Pancreas (tissue), 10 donors: Measurements from ENCODE around the gene MBD4. TPM values are rescaled to one million over a fixed set of nuclear protein-coding genes. Genes with fewer than 3 reads are reported as not detected.

Source experiments
- ATAC-seq, 4 donors: fragments of 200-7000 bp; cut with Tn5 transposase; one replicate each; pipeline versions ENCODE4 v1.8.0 to v1.9.1; 2020; ENCODE audit warnings: mild to moderate bottlenecking in 4 of 4, moderate library complexity in 4 of 4
- DNase-seq, 6 donors: peaks; one replicate each; pipeline ENCODE4 v3.0.0-alpha.2; 2020
- FAIRE-seq: peaks from 2 replicates; lab custom pipeline; 2012; peaks lifted over from hg19 to GRCh38; lab: Jason Lieb, UNC
- H3K27ac ChIP-seq, 4 donors: fragments of 200-600 bp; sonication (generic); 1 replicate in 3 of 4; 2 replicates in 1 of 4; pipeline versions ENCODE4 v1.5.0 to v1.8.0; 2020
- H3K27me3 ChIP-seq, 4 donors: fragments of 200-600 bp; one replicate each; pipeline ENCODE4 v1.8.0; 2021
- H3K36me3 ChIP-seq, 3 donors: fragments of 200-600 bp; sonication (generic) in 1 of 3; one replicate each; pipeline versions ENCODE4 v1.5.0 to v1.8.0; 2020 to 2021
- H3K4me1 ChIP-seq, 3 donors: fragments of 200-600 bp; one replicate each; pipeline ENCODE4 v1.8.0; 2021
- H3K4me3 ChIP-seq, 4 donors: fragments of 200-600 bp; sonication (generic) in 2 of 4; one replicate each; pipeline versions ENCODE4 v1.5.0 to v1.8.0; 2020 to 2021
- H3K9me3 ChIP-seq, 4 donors: fragments of 200-600 bp; one replicate each; pipeline ENCODE4 v1.8.0; 2021
- CTCF ChIP-seq, 4 donors: fragments of 200-600 bp; sonication (generic) in 3 of 4; IDR thresholded peaks; one replicate each; pipeline versions ENCODE4 v1.5.0 to v1.8.0; 2021; ENCODE audit warnings: antibody characterized with exemption in 4 of 4
- WGBS, 2 donors: extraction: QIAGEN DNeasy Blood & Tissue Kit; methylation state at CpG; one replicate each; pipeline ENCODE4 v1.1.7; 2013; 5-methylcytosine and 5-hydroxymethylcytosine counted together
- intact Hi-C, 3 donors: fragments of 100-400 bp; cut with DNase I; formaldehyde crosslinking; loops; one replicate each; pipeline versions ENCODE4 v1.11.1 to v1.14.2; 2022
- polyA plus RNA-seq, 2 donors: library from polyadenylated mRNA; stranded (reverse); fragments of 200-250 nt; gene quantifications; one replicate each; pipeline ENCODE4 v1.2.3, GENCODE V29; 2013
- total RNA-seq, 6 donors: library from RNA; stranded (reverse); fragmentation: NEBNext Ultra II Directional in 4 of 6; extraction: Animal tissue kit (Norgen Biotek cat#: 25700) in 4 of 6; gene quantifications; one replicate each; pipeline versions ENCODE4 v1.2.1 to v1.2.4, GENCODE V29; 2021 to 2023
- donor health status: healthy with polysubstance abuse.
- donor health status: DM: no; HTN: no; CAD: no; lungs with moderate emphysema.
- donor health status: DM: no; HTN: no; CAD: no.
- donor health status: control.
- donor health status: control.
- donor health status: Bipolar disorder and iron deficiency.
- donor health status: DM: yes; HTN: yes; CAD: no.
- donor health status: DM: no; HTN: no; CAD: no.
- donor health status: DM: no; HTN: no; CAD: no.
- donor health status: DM: yes; HTN: yes; CAD: no.

Gene MBD4
- total and polyA plus RNA-seq, 8 donors, result 8.4 to 19.7 (median 15.0) TPM

GRCh38 chr3:129409541-129409940 is 30.2 kb downstream of the MBD4 start:
- H3K27ac ChIP-seq, result no peak overlapping the region
- intact Hi-C loops, result no loop called here
- ATAC-seq (peak in 1 of 4 donors; percentile 42), DNase-seq (no peak), FAIRE-seq (no peak)
- TF ChIP-seq CTCF (IDR thresholded peaks at IDR 0.05), result no peak
- no peaks in the 10 kb centered on the region for H3K4me1 ChIP-seq
- 43 to 49% methylated on average over 2 of the region's 2 CpGs for WGBS, 2 donors
- no peaks in the 10 kb centered on the region for H3K36me3 ChIP-seq
- no peaks in the 10 kb centered on the region for H3K27me3 ChIP-seq
- H3K4me3 ChIP-seq, result no peak overlapping the region
- no peaks in the 10 kb centered on the region for H3K9me3 ChIP-seq

GRCh38 chr3:129404610-129405009 is 35.1 kb downstream of the MBD4 start:
- 71 to 82% methylated on average over 5 of the region's 5 CpGs for WGBS, 2 donors
- DNase-seq, result no peak
- no peak for TF ChIP-seq CTCF (IDR thresholded peaks at IDR 0.05)
- Histone ChIP-seq H3K27ac (no peak overlapping the region), H3K36me3 (no peaks in the 10 kb centered on the region), H3K27me3 (no peaks in the 10 kb centered on the region), H3K4me3 (no peak overlapping the region), H3K9me3 (no peaks in the 10 kb centered on the region), H3K4me1 (no peaks in the 10 kb centered on the region)
- no peak for ATAC-seq
- FAIRE-seq, result no peak
- intact Hi-C loops, result no loop called here

- WGBS, 2 donors, result 73 to 78% methylated on average over 8 of the region's 8 CpGs
Observed at GRCh38 chr3:129404130-129404529, 35.6 kb downstream of the MBD4 start.

GRCh38 chr3:129403450-129403849 is 36.3 kb downstream of the MBD4 start:
- intact Hi-C loops, result no loop called here

More at GRCh38 chr3:129404130-129404529, 35.6 kb downstream of the MBD4 start:
- no peaks in the 10 kb centered on the region for H3K9me3 ChIP-seq
- intact Hi-C loops, result no loop called here
- no peak overlapping the region for H3K27ac ChIP-seq
- DNase-seq, result no peak
- no peak for ATAC-seq
- H3K4me3 ChIP-seq, result no peak overlapping the region
- no peak for FAIRE-seq
- no peaks in the 10 kb centered on the region for H3K27me3 ChIP-seq
- no peaks in the 10 kb centered on the region for H3K4me1 ChIP-seq
- TF ChIP-seq CTCF (IDR thresholded peaks at IDR 0.05), result no peak
- no peaks in the 10 kb centered on the region for H3K36me3 ChIP-seq

More at GRCh38 chr3:129403450-129403849, 36.3 kb downstream of the MBD4 start:
- ATAC-seq, result no peak
- Histone ChIP-seq H3K9me3 (no peaks in the 10 kb centered on the region), H3K36me3 (no peaks in the 10 kb centered on the region), H3K27me3 (no peaks in the 10 kb centered on the region), H3K4me1 (peaks cover 0 to under 1% (median 0%) of the 10 kb centered on the region in 3 donors), H3K4me3 (no peak overlapping the region), H3K27ac (no peak overlapping the region)
- 78 to 80% methylated on average over 7 of the region's 7 CpGs for WGBS, 2 donors
- no peak for TF ChIP-seq CTCF (IDR thresholded peaks at IDR 0.05)
- no peak for DNase-seq
- FAIRE-seq, result no peak
